Activated gamma-delta T cell treated with anti-CD3 and anti-CD28 coated beads, Interleukin-2, amount 50 U/mL, for 16 hours (primary cell): Measurements from ENCODE around the gene CYGB.

Experiments
- DNase-seq: peaks from one replicate; pipeline ENCODE4 v3.0.0-alpha.2; 2020; ENCODE audit warnings: low read depth

The CYGB gene

GRCh38 chr17:76537578-76538280 is at the start of gene CYGB:
Gene CYGB, minus strand, starts transcription at chr17:76537709. Its CDS starts 167 bp downstream, at chr17:76537542.
- DNase-seq: no peak

GRCh38 chr17:76586741-76587487 is 49.4 kb upstream of the CYGB start:
- DNase-seq: no peak

- peak; percentile 17 for DNase-seq
Observed at GRCh38 chr17:76585649-76586593, 48.4 kb upstream of the CYGB start, which contains the start of gene ST6GALNAC2. Gene ST6GALNAC2, minus strand, starts transcription at chr17:76585860. Its CDS starts 52 bp downstream, at chr17:76585808.

- DNase-seq: no peak
Observed at GRCh38 chr17:76585033-76585648, 47.6 kb upstream of the CYGB start.

- DNase-seq: no peak
Observed at GRCh38 chr17:76584427-76585032, 47.0 kb upstream of the CYGB start.

- no peak for DNase-seq
Observed at GRCh38 chr17:76582660-76583059, 45.2 kb upstream of the CYGB start.

GRCh38 chr17:76581515-76581914 is 44.0 kb upstream of the CYGB start:
- DNase-seq: no peak

GRCh38 chr17:76579281-76579680 is 41.8 kb upstream of the CYGB start:
- DNase-seq: no peak

GRCh38 chr17:76578376-76578775 is 40.9 kb upstream of the CYGB start:
- DNase-seq: no peak

GRCh38 chr17:76577876-76578275 is 40.4 kb upstream of the CYGB start:
- DNase-seq: no peak

GRCh38 chr17:76576189-76576588 is 38.7 kb upstream of the CYGB start:
- DNase-seq: no peak

GRCh38 chr17:76575570-76575969 is 38.1 kb upstream of the CYGB start:
- no peak for DNase-seq

- no peak for DNase-seq
Observed at GRCh38 chr17:76574166-76574565, 36.7 kb upstream of the CYGB start.

- DNase-seq: no peak
Observed at GRCh38 chr17:76573096-76573495, 35.6 kb upstream of the CYGB start.

- DNase-seq: no peak
Observed at GRCh38 chr17:76572201-76572910, 34.8 kb upstream of the CYGB start.

GRCh38 chr17:76570877-76571471 is 33.5 kb upstream of the CYGB start:
- DNase-seq: no peak

- no peak for DNase-seq
Observed at GRCh38 chr17:76570457-76570856, 32.9 kb upstream of the CYGB start.

GRCh38 chr17:76569607-76570279 is 32.2 kb upstream of the CYGB start:
- DNase-seq: no peak

- no peak for DNase-seq
Observed at GRCh38 chr17:76568811-76569221, 31.3 kb upstream of the CYGB start.
